T-helper 1 cell (primary cell): Measurements from ENCODE around the gene FEZF1.

Experiments used
- DNase-seq, 5 donors: peaks; one replicate each; pipeline ENCODE4 v3.0.0-alpha.2; 2012 to 2020

Gene FEZF1

DNA sequence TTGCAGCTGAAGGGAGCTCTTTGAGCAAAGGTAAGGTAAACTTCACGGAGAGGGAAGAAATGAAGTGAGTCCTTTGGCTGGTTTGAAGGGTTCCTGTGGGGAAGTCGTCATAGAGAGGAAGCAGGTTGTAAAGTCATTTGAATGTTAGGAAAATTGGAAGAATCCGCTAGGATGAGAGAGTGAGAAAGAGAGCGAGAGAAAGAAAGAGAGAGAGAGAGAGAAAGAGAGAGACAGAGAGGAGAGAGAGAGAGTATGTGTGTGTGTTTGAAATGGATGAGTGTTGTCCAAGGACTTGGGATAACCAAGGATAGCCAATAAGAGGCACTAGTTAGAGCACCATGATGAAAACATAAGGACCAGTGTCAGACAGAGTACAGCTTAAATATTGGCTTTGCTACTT, 43.1 kb downstream of the FEZF1 start:
- no peak for DNase-seq

DNA sequence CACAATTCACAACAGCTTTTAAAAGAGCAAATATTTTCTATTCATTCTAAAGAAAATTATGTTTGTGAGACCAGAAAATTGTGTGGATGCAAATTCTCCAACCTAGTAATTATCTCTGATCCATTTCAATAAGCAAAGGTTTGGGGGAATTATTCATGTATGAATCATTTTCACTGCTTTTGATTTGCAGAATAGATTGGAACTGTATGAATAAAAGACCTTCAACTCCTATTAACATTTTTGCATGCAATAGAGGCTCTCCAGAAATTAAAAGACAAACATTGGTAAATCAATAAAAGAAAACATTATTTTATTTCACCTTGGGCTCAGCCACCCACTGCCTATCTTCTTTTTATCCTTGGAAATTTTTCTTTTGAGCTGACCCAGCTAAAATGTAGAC, 43.5 kb downstream of the FEZF1 start:
- DNase-seq = no peak

DNA sequence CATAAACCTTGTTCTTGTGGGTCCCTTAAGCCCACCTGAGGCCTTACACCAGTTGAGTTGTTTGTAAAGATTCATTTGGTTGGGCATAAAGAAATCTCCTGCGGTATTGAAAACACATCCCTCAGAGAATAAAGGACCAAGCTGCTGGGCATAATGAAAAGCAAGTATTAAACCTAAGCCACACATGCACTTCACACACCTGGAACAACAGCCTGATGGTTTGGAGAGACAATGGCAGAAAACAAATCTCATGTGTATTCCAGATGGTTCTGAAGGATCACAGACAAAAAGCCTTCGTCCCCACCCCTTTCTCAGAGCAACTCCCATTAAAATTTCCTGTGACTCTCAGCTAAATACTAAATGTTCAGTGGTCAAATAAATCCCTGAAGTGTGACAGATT, 44.2 kb downstream of the FEZF1 start:
- no peak for DNase-seq

DNA sequence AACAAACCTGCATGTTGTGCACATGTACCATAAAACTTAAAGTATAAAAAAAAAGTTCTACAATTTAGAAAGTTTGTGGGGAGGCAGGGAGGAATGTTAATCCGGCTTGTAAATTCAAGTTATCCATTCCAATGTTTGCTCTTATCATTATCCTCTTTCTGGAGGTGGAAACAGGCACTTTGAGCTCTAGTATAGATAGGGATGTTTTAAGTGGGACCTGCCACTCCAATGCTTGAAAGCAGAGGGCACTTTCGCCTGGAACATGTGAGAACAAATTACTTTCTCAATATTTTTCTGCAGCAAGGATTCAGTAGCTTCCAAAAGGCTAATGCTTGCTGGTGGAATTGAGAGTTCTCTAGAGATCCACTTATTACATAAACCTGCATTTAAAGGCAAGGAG, 45.6 kb downstream of the FEZF1 start:
- DNase-seq = no peak

GRCh38 chr7:122257056-122257455, 47.5 kb downstream of the FEZF1 start:
- DNase-seq = no peak

DNA sequence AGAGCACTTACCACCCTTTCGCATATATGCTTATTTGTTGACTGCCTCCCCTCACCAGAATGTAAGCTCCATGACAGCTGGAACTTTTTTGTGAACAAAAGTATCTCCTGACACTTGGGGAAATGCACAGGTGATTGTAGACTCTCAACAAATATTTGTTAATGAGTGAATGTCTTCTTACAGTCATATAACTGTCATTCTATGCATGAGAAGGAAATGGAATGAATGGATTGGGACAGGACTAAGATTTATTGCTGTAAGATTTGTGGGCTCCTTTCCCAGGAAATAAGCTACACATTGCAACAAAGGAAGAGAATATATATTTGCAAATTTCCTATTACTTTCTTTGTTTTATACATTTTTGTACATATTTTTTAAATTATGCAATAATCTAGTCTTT, 48.5 kb downstream of the FEZF1 start:
- no peak for DNase-seq

DNA sequence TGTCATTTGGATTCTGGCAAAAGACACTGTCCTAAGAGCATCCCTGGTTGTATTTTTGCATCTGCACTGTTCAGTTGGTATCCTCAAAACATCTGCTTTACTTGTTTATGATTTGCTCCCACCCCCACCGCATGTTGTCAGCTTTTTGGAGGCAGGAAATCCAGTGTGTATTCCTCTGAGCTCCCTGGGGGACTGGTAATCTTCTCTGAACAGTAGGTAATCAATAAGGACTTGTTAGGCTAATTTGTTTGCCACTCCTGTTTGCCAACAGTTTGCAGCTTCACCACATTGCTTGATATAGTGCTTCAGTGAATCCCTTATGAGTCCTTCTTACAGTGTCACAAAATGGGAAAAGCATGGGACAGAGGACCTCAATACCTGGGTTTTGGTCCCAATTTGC, 49.1 kb downstream of the FEZF1 start:
- no peak for DNase-seq
